ENCODE data around the gene IQSEC1.

Gene IQSEC1

GRCh38 chr3:12926660-12927059, 146.6 kb downstream of the IQSEC1 start:
- no peak for DNase-seq (ENCODE audit: low read depth)
- TF ChIP-seq CTCF (conservative IDR thresholded peaks at IDR 0.05; ENCODE audit: low read length): no peak
- no peak overlapping the region for H3K4me3 ChIP-seq (ENCODE audit: low read length)

- DNase-seq (ENCODE audit: low read depth): no peak
- H3K4me3 ChIP-seq (ENCODE audit: low read length): no peak overlapping the region
- TF ChIP-seq CTCF (conservative IDR thresholded peaks at IDR 0.05; ENCODE audit: low read length): no peak
Observed at GRCh38 chr3:12925648-12926047, 147.6 kb downstream of the IQSEC1 start.

DNA sequence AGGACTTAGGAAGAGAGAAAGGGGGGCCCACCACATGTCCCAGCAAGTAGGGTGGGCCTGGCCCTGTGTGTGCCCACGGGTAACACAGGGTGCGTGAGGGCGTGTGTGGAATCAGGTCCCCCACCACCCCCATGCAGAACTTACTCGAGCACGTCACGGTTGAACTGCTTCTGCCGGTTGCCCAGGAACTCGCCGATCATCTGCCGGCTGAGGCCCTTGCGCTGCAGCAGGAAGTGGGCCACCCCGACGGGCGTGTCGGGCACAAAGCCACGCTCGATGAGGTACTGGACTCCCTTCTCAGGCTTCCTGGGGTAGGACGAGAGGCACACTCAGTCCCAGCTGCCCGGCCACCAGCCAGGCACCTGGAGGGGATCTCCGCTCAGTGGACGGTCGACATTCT, 148.8 kb downstream of the IQSEC1 start:
- no peak for TF ChIP-seq CTCF (conservative IDR thresholded peaks at IDR 0.05; ENCODE audit: low read length)
- H3K4me3 ChIP-seq (ENCODE audit: low read length): no peak overlapping the region
- DNase-seq (ENCODE audit: low read depth): no peak

- no peak for TF ChIP-seq CTCF (conservative IDR thresholded peaks at IDR 0.05; ENCODE audit: low read length)
- no peak overlapping the region for H3K4me3 ChIP-seq (ENCODE audit: low read length)
- no peak for DNase-seq (ENCODE audit: low read depth)
Observed at GRCh38 chr3:12922881-12923431, 150.3 kb downstream of the IQSEC1 start.

GRCh38 chr3:12922306-12922705, 150.9 kb downstream of the IQSEC1 start:
- no peak for TF ChIP-seq CTCF (conservative IDR thresholded peaks at IDR 0.05; ENCODE audit: low read length)
- DNase-seq (ENCODE audit: low read depth): no peak
- no peak overlapping the region for H3K4me3 ChIP-seq (ENCODE audit: low read length)

DNA sequence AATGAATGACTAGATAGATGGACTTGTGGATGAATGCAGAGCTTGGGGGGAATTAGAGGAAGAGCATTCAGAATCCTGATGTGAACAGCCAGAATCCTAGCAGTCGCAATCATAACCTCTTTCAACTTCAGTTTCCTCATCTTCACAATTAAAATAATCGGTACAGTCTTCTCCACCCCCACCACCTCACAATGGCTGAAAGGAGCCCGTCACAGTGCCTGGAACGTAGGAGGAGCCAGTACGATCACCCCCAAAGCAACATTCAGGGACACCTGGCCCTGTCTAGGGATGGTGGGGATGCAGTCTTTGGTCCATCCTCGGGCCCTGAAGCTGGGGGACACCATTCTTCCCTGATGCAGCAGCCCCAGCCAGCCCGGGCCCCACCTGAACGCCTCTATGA, 151.5 kb downstream of the IQSEC1 start:
- no peak overlapping the region for H3K4me3 ChIP-seq (ENCODE audit: low read length)
- DNase-seq (ENCODE audit: low read depth): no peak
- no peak for TF ChIP-seq CTCF (conservative IDR thresholded peaks at IDR 0.05; ENCODE audit: low read length)

DNA sequence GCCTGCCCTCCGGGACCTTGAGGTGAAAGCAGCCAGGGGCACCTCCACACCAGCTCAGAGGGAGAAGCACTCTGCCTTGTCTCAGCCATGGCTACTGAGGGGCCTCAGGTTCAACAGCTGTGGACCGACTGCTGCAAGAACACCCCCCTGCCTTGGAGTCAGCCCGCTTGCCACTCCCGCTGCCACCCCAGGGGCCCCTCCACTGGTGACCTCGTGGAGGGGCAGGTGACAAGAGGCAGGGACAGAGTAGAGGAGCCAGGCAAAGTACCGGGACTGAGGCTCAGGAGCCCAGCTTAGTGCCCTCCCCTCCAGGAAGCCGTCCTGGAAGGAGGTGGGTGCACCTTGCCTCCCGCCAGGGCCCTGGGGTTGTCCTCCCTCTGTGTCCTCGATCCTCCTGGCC, 152.3 kb downstream of the IQSEC1 start:
- no peak overlapping the region for H3K4me3 ChIP-seq (ENCODE audit: low read length)
- no peak for DNase-seq (ENCODE audit: low read depth)
- TF ChIP-seq CTCF (conservative IDR thresholded peaks at IDR 0.05; ENCODE audit: low read length): no peak

All from AG10803 (cell line).